Endothelial cell of umbilical vein (primary cell): ENCODE results near the gene ABCG5.

Experiments used
- CTCF ChIP-seq, 2 donors: IDR thresholded peaks; 1 replicate in 1 of 2; 2 replicates in 1 of 2; pipeline ENCODE4 v1.5.1; 2011; ENCODE audit warnings: low read length in 2 of 2, mild to moderate bottlenecking in 2 of 2, moderate library complexity in 2 of 2, control low read depth in 1 of 2, inconsistent platforms in 1 of 2, low read depth in 1 of 2; ENCODE audit not compliant: insufficient read depth in 1 of 2; ENCODE audit errors: extremely low read depth in 1 of 2
- EZH2 ChIP-seq: IDR thresholded peaks from 2 replicates; pipeline ENCODE4 v1.6.1; 2012; ENCODE audit warnings: borderline replicate concordance, low read depth, mild to moderate bottlenecking, moderate library complexity, low read length, inconsistent platforms; ENCODE audit not compliant: severe bottlenecking
- FOS ChIP-seq: IDR thresholded peaks from 2 replicates; pipeline ENCODE4 v1.6.1; 2011; ENCODE audit warnings: mild to moderate bottlenecking, low read length, moderate library complexity, borderline replicate concordance; ENCODE audit not compliant: insufficient read depth
- GATA2 ChIP-seq: IDR thresholded peaks from 2 replicates; pipeline ENCODE4 v1.7.0; 2011; ENCODE audit warnings: low read depth, mild to moderate bottlenecking, moderate library complexity, mixed read lengths, low read length; ENCODE audit not compliant: insufficient read length, insufficient read depth
- MAX ChIP-seq: IDR thresholded peaks from 2 replicates; pipeline ENCODE4 v1.6.1; 2011; ENCODE audit not compliant: insufficient read depth, insufficient read length
- MYC ChIP-seq: IDR thresholded peaks from one replicate; pipeline ENCODE4 v1.6.1; 2011; ENCODE audit warnings: mild to moderate bottlenecking, low read depth, low read length
- POLR2A ChIP-seq: IDR thresholded peaks from 2 replicates; pipeline ENCODE4 v1.6.1; 2012; ENCODE audit warnings: low read depth, mild to moderate bottlenecking, control low read depth, low read length
- POLR2AphosphoS5 ChIP-seq: IDR thresholded peaks from 2 replicates; pipeline ENCODE4 v1.6.1; 2012; ENCODE audit warnings: low read depth, mild to moderate bottlenecking, control low read depth, low read length, moderate library complexity; ENCODE audit not compliant: insufficient read depth

GRCh38 chr2:43773876-43774613, 64.6 kb downstream of the ABCG5 start, which contains the start of gene DYNC2LI1:
- no peak for TF ChIP-seq CTCF (IDR thresholded peaks at IDR 0.05; ENCODE audit: extremely low read depth in 1 of 2, insufficient read depth in 1 of 2, low read depth in 1 of 2, low read length in 2 of 2)
- peak; percentile 77 for TF ChIP-seq POLR2A
- peak; percentile 55 for TF ChIP-seq POLR2AphosphoS5
- TF ChIP-seq FOS: no peak
- TF ChIP-seq GATA2: no peak
- TF ChIP-seq MYC: no peak
- TF ChIP-seq EZH2: no peak
- TF ChIP-seq MAX: no peak
